ENCODE data around the gene GBE1. TPM values are rescaled to one million over a fixed set of nuclear protein-coding genes. Genes with fewer than 3 reads are reported as not detected.
A peak's percentile ranks its signal among the peaks of the same experiment; 100 is the strongest.

GBE1 gene
- total RNA-seq, 1 experiment from 2014 or later: 36.9 TPM

DNA sequence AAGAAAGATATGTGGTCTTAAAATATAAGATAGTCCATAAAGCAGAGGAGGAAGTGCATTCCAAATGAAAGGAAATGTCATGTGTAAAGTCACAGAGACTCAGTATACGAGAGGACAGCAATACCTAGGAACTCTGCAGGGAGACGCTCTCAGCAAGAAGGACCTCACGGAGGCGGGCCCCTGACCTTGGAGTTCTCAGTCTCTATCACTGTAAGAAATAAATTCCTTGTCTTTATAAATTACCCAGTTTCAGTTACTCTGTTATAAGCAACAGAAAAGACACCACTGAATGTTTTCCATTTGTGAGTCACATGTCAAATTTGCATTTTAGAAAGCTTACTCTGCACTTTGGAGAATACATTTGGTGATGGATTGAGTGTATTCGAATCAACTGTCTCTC lies 140.6 kb downstream of the GBE1 start:
- no peak overlapping the region for H3K4me3 ChIP-seq
- no peaks in the 10 kb centered on the region for H3K9me3 ChIP-seq
- H3K36me3 ChIP-seq: peaks cover 2% of the 10 kb centered on the region; the same call in 1 of the 2 replicates
- H3K27me3 ChIP-seq: no peaks in the 10 kb centered on the region
- DNase-seq: no peak

DNA sequence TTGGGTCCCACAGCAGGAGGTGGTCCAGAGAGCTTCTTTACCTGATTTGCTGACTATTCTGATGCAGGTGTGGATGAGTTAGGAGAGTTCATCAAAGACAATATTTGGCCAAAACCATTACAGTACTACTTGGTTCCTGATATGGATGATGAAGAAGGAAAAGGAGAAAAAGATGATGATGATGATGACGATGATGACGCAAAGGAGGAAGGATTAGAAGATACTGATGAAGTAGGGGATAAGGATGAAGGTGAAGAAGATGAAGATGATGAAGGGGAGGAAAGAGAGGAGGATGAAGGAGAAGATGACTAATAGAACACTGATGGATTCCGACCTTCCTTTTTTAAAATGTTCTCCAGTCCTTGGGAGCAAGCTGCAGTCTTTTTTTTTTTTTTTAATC lies 148.7 kb downstream of the GBE1 start:
- Histone ChIP-seq H3K9me3 (no peaks in the 10 kb centered on the region), H3K27me3 (no peaks in the 10 kb centered on the region), H3K36me3 (0 out of 2 replicates have a peak, but pooled peaks cover 2% of the 10 kb centered on the region), H3K4me3 (no peak overlapping the region)
- DNase-seq: no peak

DNA sequence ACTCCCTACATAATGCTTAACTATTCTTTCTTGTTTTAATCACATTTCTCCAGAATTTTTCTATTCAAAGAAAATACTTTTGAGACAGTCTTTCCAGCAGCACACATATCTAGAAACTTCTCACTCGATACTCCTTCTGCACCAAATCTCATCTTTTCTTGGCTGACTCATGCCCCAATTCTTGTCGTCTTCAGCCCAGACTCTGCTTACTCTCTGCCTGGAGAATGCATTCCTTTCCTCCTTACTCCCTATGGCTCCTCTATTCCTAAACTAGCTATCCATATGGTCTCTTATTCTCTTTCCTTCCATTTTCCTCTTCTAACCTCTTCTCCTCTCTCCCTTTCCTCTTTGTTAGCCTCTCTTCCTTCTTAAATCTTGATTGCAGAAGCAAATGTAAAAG lies 158.7 kb downstream of the GBE1 start:
- DNase-seq: no peak

DNA sequence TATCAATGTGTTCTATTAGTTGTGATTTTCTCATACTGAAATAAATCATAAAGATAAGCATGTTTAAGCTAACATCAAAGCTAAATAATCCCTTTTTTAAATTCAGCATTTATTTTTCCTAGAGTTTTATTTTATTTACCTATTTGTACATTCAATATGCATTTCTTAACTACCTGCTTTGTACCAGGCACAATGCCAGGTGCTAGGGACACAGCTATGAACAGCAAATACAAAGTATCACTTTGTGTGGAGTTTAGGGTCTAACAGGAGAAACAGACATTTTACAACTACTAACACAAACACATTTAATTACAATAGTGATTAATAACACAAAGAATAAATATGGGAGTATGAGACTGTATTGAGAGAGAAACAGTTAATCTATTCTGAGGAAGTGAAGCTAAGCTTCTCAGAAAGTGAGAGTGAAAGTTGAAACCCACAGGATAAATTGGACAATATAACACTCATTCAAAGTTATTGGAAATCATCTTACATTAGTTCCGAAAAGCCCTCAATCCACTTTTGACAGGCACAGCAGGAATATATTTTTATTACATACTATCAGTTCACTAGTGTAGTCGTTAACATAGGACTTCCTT lies 159.6 kb downstream of the GBE1 start:
- Histone ChIP-seq H3K4me3 (no peak overlapping the region), H3K27me3 (no peaks in the 10 kb centered on the region), H3K36me3 (no peaks in the 10 kb centered on the region), H3K9me3 (no peaks in the 10 kb centered on the region)
- DNase-seq: no peak

More for the DNA sequence above, 158.7 kb downstream of the GBE1 start:
- Histone ChIP-seq H3K27me3 (no peaks in the 10 kb centered on the region), H3K9me3 (no peaks in the 10 kb centered on the region), H3K36me3 (no peaks in the 10 kb centered on the region), H3K4me3 (no peak overlapping the region)

DNA sequence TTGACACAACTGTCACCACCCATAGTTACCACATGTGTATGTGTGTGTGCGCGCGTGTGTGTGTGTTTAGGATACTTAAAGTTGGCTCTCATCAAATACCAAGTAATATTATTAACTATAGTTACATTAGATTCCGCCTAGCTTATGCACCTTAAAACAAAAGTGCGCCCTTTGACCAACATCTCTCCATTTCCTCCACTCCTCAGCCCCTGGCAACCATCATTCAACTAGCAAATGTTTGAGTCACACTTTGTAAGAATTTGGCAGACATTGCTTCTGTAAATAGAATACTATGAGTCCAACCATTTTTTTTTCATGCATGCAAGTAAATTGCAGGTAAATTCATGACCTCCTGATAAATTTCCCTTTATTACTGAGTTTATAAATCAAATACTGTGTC lies 169.3 kb downstream of the GBE1 start:
- H3K36me3 ChIP-seq: peaks cover 4% of the 10 kb centered on the region
- no peaks in the 10 kb centered on the region for H3K27me3 ChIP-seq
- H3K4me3 ChIP-seq: no peak overlapping the region
- no peaks in the 10 kb centered on the region for H3K9me3 ChIP-seq
- DNase-seq: peak; percentile 26

DNA sequence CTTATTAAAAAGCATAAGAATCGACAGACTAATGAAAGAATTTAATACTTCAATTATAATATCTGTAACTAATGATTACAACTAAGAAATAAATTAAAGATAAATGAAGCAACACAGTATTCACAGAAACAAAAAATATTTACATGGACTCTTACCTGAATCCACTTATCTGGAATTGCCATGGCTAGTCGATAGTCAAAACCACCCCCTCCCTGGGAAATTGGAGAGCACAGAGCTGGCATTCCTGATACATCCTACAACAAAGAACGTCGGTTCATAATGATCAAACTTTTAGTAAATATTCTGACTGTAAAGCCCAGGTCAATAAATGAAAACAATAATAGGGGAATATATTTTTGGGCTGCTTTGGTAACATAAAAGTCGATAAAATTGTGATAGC lies 175.5 kb downstream of the GBE1 start:
- Histone ChIP-seq H3K4me3 (no peak overlapping the region), H3K36me3 (peaks cover 4% of the 10 kb centered on the region), H3K9me3 (no peaks in the 10 kb centered on the region), H3K27me3 (no peaks in the 10 kb centered on the region)
- no peak for DNase-seq

DNA sequence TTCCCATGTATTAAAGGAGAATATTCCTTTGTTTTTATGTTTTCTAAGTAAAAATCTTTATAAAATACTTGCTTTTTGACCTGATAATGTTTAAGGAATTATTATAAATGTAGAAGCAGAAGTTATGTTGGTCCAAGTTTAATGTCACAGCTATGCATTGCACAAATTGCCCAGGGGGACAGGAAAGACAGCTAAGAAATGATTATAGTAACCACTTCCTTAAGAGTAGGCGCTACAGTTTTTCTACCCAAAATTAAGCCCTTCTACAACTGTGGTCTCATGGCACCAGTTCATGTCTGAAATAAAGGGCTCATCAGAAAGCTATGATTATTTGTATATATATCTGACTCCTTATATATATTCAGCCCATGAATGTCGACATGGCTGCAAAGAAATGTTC lies 176.4 kb downstream of the GBE1 start:
- no peaks in the 10 kb centered on the region for H3K9me3 ChIP-seq
- H3K4me3 ChIP-seq: no peak overlapping the region
- H3K27me3 ChIP-seq: no peaks in the 10 kb centered on the region
- H3K36me3 ChIP-seq: peaks cover under 1% of the 10 kb centered on the region
- no peak for DNase-seq

DNA sequence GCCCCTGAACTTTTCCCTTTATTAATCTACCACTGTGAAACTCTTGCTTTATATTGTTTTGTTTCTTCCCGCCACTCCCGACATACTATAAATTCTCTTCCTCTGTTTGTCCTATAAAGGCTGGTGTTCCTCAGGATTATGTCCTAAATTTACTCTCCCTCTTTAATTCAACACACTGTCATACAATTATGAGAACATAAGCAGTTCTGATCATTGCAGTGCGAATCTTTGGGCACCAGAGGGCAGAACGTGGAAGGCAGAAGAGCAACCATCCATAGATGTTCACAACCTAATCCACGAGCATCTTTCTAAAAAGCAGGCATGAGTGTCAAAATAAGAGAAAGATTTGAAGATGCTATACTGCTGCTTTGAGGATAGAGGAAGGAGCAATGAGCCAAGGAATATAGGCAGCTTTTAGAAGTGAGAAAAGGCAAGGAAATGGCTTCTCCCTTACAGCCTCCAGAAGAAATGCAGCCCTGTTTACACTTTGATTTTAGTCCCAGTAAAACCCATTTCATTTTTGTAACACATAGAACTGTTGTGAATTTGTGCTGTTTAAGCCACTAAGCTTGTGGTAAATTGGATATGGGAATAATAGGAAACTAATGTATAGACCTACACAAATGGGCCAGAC lies 179.4 kb downstream of the GBE1 start:
- Histone ChIP-seq H3K27me3 (no peaks in the 10 kb centered on the region), H3K36me3 (no peaks in the 10 kb centered on the region), H3K4me3 (no peak overlapping the region), H3K9me3 (no peaks in the 10 kb centered on the region)
- DNase-seq: peak; percentile 20

GRCh38 chr3:81580355-81580754 lies 181.1 kb downstream of the GBE1 start:
- Histone ChIP-seq H3K9me3 (no peaks in the 10 kb centered on the region), H3K27me3 (no peaks in the 10 kb centered on the region), H3K4me3 (no peak overlapping the region), H3K36me3 (no peaks in the 10 kb centered on the region)
- DNase-seq: no peak

GRCh38 chr3:81579744-81580143 lies 181.7 kb downstream of the GBE1 start:
- no peaks in the 10 kb centered on the region for H3K9me3 ChIP-seq
- DNase-seq: no peak
- H3K27me3 ChIP-seq: no peaks in the 10 kb centered on the region
- H3K36me3 ChIP-seq: no peaks in the 10 kb centered on the region
- no peak overlapping the region for H3K4me3 ChIP-seq

DNA sequence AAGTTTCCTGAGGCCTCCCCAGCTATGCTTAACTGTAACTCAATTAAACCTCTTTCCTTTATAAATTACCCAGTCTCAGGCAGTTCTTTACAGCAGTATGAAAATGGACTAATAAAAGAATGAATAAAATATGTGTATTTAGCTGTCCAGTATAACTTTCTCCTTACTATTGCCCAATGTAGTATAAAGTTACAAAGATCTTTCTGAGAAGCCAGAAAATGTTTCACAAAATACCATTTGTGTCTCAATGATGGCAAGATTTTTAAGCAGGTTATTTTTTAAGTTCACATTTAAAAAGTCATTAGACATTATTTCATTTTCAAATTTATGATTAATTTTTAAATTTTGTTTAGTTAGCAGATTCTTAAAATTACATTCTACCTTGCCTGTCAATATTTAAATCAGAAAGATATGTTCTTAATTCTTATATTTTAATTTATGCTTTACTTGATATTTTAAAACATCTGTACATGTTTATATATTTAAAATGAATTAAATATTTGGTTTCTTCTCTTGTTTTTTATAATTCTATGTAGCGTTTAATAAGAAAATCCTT lies 189.2 kb downstream of the GBE1 start:
- H3K27me3 ChIP-seq: no peaks in the 10 kb centered on the region
- DNase-seq: no peak
- H3K9me3 ChIP-seq: no peaks in the 10 kb centered on the region
- no peak overlapping the region for H3K4me3 ChIP-seq
- no peaks in the 10 kb centered on the region; the same call in 1 of the 2 replicates for H3K36me3 ChIP-seq

GRCh38 chr3:81568378-81568777 lies 193.1 kb downstream of the GBE1 start:
- Histone ChIP-seq H3K27me3 (no peaks in the 10 kb centered on the region), H3K9me3 (no peaks in the 10 kb centered on the region), H3K36me3 (no peaks in the 10 kb centered on the region), H3K4me3 (no peak overlapping the region)
- DNase-seq: no peak

DNA sequence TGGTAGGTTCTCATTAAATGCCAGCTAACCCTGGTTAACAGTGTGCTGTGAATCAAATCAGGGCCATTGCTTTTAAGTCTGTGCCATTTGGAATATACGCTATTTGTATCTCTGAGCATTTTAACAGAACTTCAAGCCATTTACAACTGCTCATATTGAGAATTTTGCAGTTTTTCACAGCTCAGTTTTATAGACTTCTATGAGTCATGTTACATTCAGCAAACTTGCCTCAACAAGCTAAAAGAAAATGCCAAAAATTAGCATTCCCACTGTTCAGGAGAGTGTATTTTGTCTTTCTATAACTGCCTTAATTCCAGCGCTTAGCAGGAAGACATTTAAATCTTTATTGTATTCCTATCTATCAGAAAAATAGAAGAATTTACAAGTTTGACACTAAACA lies 196.4 kb downstream of the GBE1 start:
- no peaks in the 10 kb centered on the region for H3K27me3 ChIP-seq
- no peak for DNase-seq
- peaks cover 3% of the 10 kb centered on the region; the same call in 1 of the 2 replicates for H3K36me3 ChIP-seq
- H3K4me3 ChIP-seq: no peak overlapping the region
- H3K9me3 ChIP-seq: no peaks in the 10 kb centered on the region

DNA sequence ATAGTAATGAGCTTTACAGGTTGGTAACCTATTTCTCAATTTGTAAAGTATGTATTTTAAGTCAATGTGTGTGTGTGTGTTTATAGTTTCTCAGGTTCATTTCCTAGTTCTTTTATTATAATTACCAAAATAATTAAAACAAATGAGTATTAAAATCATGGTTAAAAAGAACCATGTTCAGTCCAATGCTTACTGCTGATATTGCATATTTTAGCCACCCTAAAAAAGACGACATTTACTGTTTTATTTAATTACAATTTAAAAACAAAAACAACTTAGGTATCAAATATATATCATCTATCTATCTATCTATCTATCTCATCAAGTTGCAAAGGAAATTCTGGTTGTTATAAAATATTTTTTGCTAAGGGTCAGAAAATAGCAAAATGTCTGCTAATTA lies 203.3 kb downstream of the GBE1 start:
- DNase-seq: no peak
- Histone ChIP-seq H3K27me3 (no peaks in the 10 kb centered on the region), H3K4me3 (no peak overlapping the region), H3K36me3 (peaks cover 2% of the 10 kb centered on the region; the same call in 1 of the 2 replicates), H3K9me3 (no peaks in the 10 kb centered on the region)

- H3K36me3 ChIP-seq: no peaks in the 10 kb centered on the region
- no peak for DNase-seq
- no peaks in the 10 kb centered on the region for H3K9me3 ChIP-seq
- no peaks in the 10 kb centered on the region for H3K27me3 ChIP-seq
- H3K4me3 ChIP-seq: no peak overlapping the region
These were observed 206.6 kb downstream of the GBE1 start for GRCh38 chr3:81554801-81555200.

- Histone ChIP-seq H3K9me3 (no peaks in the 10 kb centered on the region), H3K27me3 (no peaks in the 10 kb centered on the region), H3K36me3 (no peaks in the 10 kb centered on the region), H3K4me3 (no peak overlapping the region)
- no peak for DNase-seq
These were observed 207.1 kb downstream of the GBE1 start for GRCh38 chr3:81554388-81554787.

GRCh38 chr3:81550415-81550814 lies 211.0 kb downstream of the GBE1 start:
- no peak overlapping the region for H3K4me3 ChIP-seq

GRCh38 chr3:81549831-81550230 lies 211.6 kb downstream of the GBE1 start:
- peak; percentile 6 for DNase-seq
- Histone ChIP-seq H3K36me3 (no peaks in the 10 kb centered on the region), H3K27me3 (no peaks in the 10 kb centered on the region), H3K9me3 (no peaks in the 10 kb centered on the region), H3K4me3 (no peak overlapping the region)

More at GRCh38 chr3:81550415-81550814, 211.0 kb downstream of the GBE1 start:
- no peaks in the 10 kb centered on the region for H3K27me3 ChIP-seq
- no peaks in the 10 kb centered on the region for H3K36me3 ChIP-seq
- H3K9me3 ChIP-seq: no peaks in the 10 kb centered on the region
- DNase-seq: peak; percentile 64

All from MG63 (cell line).